Transverse colon (tissue), 4 donors: ENCODE measurements around the gene BHLHE40.

Source experiments
- CTCF ChIP-seq, 5 experiments: fragments of 200-600 bp in 3 of 5; fragments of 450-650 bp in 2 of 5; sonication (generic) in 3 of 5; IDR thresholded peaks; 1 replicate in 2 of 5; 2 replicates in 3 of 5; pipeline ENCODE4 v1.5.1; 2016 to 2017; ENCODE audit warnings: antibody characterized with exemption in 5 of 5, inconsistent platforms in 3 of 5, mild to moderate bottlenecking in 2 of 5, moderate library complexity in 1 of 5
- POLR2A ChIP-seq: fragments of 450-650 bp; IDR thresholded peaks from one replicate; pipeline ENCODE4 v1.6.1; 2016; ENCODE audit warnings: antibody characterized with exemption, mild to moderate bottlenecking, moderate library complexity
- POLR2AphosphoS5 ChIP-seq, 3 donors: sonication (generic); formaldehyde crosslinking; IDR thresholded peaks; one replicate each; pipeline ENCODE4 v1.6.1; 2016; ENCODE audit warnings: antibody characterized with exemption in 3 of 3

- TF ChIP-seq CTCF (IDR thresholded peaks at IDR 0.05) (no peak), POLR2A (no peak), POLR2AphosphoS5 (IDR thresholded peaks at IDR 0.05) (no peak)
Measured at GRCh38 chr3:5004319-5005152, 25.3 kb downstream of the BHLHE40 start.
